ENCODE results near the gene INTS2.
"Not testable (repeated sequence)": the region's sequence is repeated elsewhere in the genome, so short reads cannot be mapped to it uniquely, and the experiment has no call there.

Gene INTS2

GRCh38 chr17:61822326-61823285, 105.2 kb downstream of the INTS2 start:
- no peak for TF ChIP-seq CTCF (IDR thresholded peaks at IDR 0.05; ENCODE audit: borderline replicate concordance, extremely low read depth, low read length, poor library complexity, severe bottlenecking)
- no peak for TF ChIP-seq EZH2 (IDR thresholded peaks at IDR 0.05; ENCODE audit: borderline replicate concordance, low read depth, low read length, severe bottlenecking)
- H2AFZ ChIP-seq (ENCODE audit: low read depth, low read length): no peak overlapping the region
- H3K9me3 ChIP-seq (ENCODE audit: insufficient read depth, low read length, severe bottlenecking): no peaks in the 10 kb centered on the region
- ATAC-seq (ENCODE audit: insufficient read depth, low read depth): no peak
- DNase-seq: no peak
- H3K27me3 ChIP-seq (ENCODE audit: insufficient read depth, low read length, poor library complexity): no peaks in the 10 kb centered on the region
- H3K4me2 ChIP-seq (ENCODE audit: insufficient read depth, low read length): no peak overlapping the region
- H3K79me2 ChIP-seq (ENCODE audit: insufficient read depth, low read length): peaks cover 30% of the 10 kb centered on the region
- no peak overlapping the region for H3K4me3 ChIP-seq (ENCODE audit: low read depth in 1 of 2, low read length in 2 of 2)
- no peaks in the 10 kb centered on the region for H4K20me1 ChIP-seq (ENCODE audit: insufficient read depth, low read length)
- no peak overlapping the region for H3K27ac ChIP-seq (ENCODE audit: low read length)
- no peaks in the 10 kb centered on the region for H3K4me1 ChIP-seq (ENCODE audit: insufficient read depth, low read length)
- H3K36me3 ChIP-seq (ENCODE audit: insufficient read depth, low read length): peaks cover 42% of the 10 kb centered on the region
- H3K9ac ChIP-seq (ENCODE audit: low read depth, low read length): no peak overlapping the region

GRCh38 chr17:61821655-61822054, 106.1 kb downstream of the INTS2 start:
- no peaks in the 10 kb centered on the region for H3K4me1 ChIP-seq (ENCODE audit: insufficient read depth, low read length)
- TF ChIP-seq EZH2 (IDR thresholded peaks at IDR 0.05; ENCODE audit: borderline replicate concordance, low read depth, low read length, severe bottlenecking) (no peak), CTCF (IDR thresholded peaks at IDR 0.05; ENCODE audit: borderline replicate concordance, extremely low read depth, low read length, poor library complexity, severe bottlenecking) (no peak)
- H3K9me3 ChIP-seq (ENCODE audit: insufficient read depth, low read length, severe bottlenecking): no peaks in the 10 kb centered on the region
- no peaks in the 10 kb centered on the region for H3K27me3 ChIP-seq (ENCODE audit: insufficient read depth, low read length, poor library complexity)
- H3K4me3 ChIP-seq (ENCODE audit: low read depth in 1 of 2, low read length in 2 of 2): no peak overlapping the region
- H3K27ac ChIP-seq (ENCODE audit: low read length): no peak overlapping the region
- no peak overlapping the region for H2AFZ ChIP-seq (ENCODE audit: low read depth, low read length)
- H4K20me1 ChIP-seq (ENCODE audit: insufficient read depth, low read length): no peaks in the 10 kb centered on the region
- H3K36me3 ChIP-seq (ENCODE audit: insufficient read depth, low read length): peaks cover 42% of the 10 kb centered on the region
- H3K4me2 ChIP-seq (ENCODE audit: insufficient read depth, low read length): no peak overlapping the region
- ATAC-seq (ENCODE audit: insufficient read depth, low read depth) (no peak), DNase-seq (no peak)
- H3K79me2 ChIP-seq (ENCODE audit: insufficient read depth, low read length): peaks cover 21% of the 10 kb centered on the region
- no peak overlapping the region for H3K9ac ChIP-seq (ENCODE audit: low read depth, low read length)

- not testable (repeated sequence) for H4K20me1 ChIP-seq (ENCODE audit: insufficient read depth, low read length); H2AFZ ChIP-seq (ENCODE audit: low read depth, low read length); H3K27me3 ChIP-seq (ENCODE audit: insufficient read depth, low read length, poor library complexity); H3K27ac ChIP-seq (ENCODE audit: low read length); ATAC-seq (ENCODE audit: insufficient read depth, low read depth); H3K9ac ChIP-seq (ENCODE audit: low read depth, low read length); H3K4me1 ChIP-seq (ENCODE audit: insufficient read depth, low read length); H3K4me3 ChIP-seq (ENCODE audit: low read depth in 1 of 2, low read length in 2 of 2); DNase-seq; H3K79me2 ChIP-seq (ENCODE audit: insufficient read depth, low read length); H3K4me2 ChIP-seq (ENCODE audit: insufficient read depth, low read length); H3K9me3 ChIP-seq (ENCODE audit: insufficient read depth, low read length, severe bottlenecking)
- H3K36me3 ChIP-seq (ENCODE audit: insufficient read depth, low read length): peaks cover 56% of the 10 kb centered on the region
Measured at GRCh38 chr17:61819265-61819664, 108.5 kb downstream of the INTS2 start.

GRCh38 chr17:61818225-61818624, 109.6 kb downstream of the INTS2 start:
- ATAC-seq (ENCODE audit: insufficient read depth, low read depth) (no peak), DNase-seq (no peak)
- Histone ChIP-seq H3K79me2 (ENCODE audit: insufficient read depth, low read length) (peaks cover 4% of the 10 kb centered on the region), H3K27ac (ENCODE audit: low read length) (no peak overlapping the region), H3K4me3 (ENCODE audit: low read depth in 1 of 2, low read length in 2 of 2) (no peak overlapping the region), H3K4me1 (ENCODE audit: insufficient read depth, low read length) (no peaks in the 10 kb centered on the region), H3K9me3 (ENCODE audit: insufficient read depth, low read length, severe bottlenecking) (no peaks in the 10 kb centered on the region), H4K20me1 (ENCODE audit: insufficient read depth, low read length) (no peaks in the 10 kb centered on the region), H3K36me3 (ENCODE audit: insufficient read depth, low read length) (peaks cover 57% of the 10 kb centered on the region), H2AFZ (ENCODE audit: low read depth, low read length) (no peak overlapping the region), H3K9ac (ENCODE audit: low read depth, low read length) (no peak overlapping the region), H3K4me2 (ENCODE audit: insufficient read depth, low read length) (no peak overlapping the region), H3K27me3 (ENCODE audit: insufficient read depth, low read length, poor library complexity) (no peaks in the 10 kb centered on the region)
- TF ChIP-seq EZH2 (IDR thresholded peaks at IDR 0.05; ENCODE audit: borderline replicate concordance, low read depth, low read length, severe bottlenecking) (no peak), CTCF (IDR thresholded peaks at IDR 0.05; ENCODE audit: borderline replicate concordance, extremely low read depth, low read length, poor library complexity, severe bottlenecking) (no peak)
